ENCODE measurements around the gene FADD.

Gene FADD

GRCh38 chr11:70170596-70171210 is 32.4 kb upstream of the FADD start:
- H3K27me3 Mint-ChIP-seq, result peaks cover 4% of the 10 kb centered on the region
- no peaks in the 10 kb centered on the region for H3K9me3 Mint-ChIP-seq (ENCODE audit: low read depth)
- no peak overlapping the region for H3K4me3 Mint-ChIP-seq
- H3K36me3 Mint-ChIP-seq, result no peaks in the 10 kb centered on the region
- H3K4me1 Mint-ChIP-seq (ENCODE audit: low read depth), result no peaks in the 10 kb centered on the region
- H3K27ac Mint-ChIP-seq, result no peak overlapping the region

- Mint-ChIP-seq H3K27ac (no peak overlapping the region), H3K9me3 (ENCODE audit: low read depth) (no peaks in the 10 kb centered on the region), H3K4me1 (ENCODE audit: low read depth) (no peaks in the 10 kb centered on the region), H3K27me3 (peaks cover 4% of the 10 kb centered on the region), H3K4me3 (no peak overlapping the region), H3K36me3 (no peaks in the 10 kb centered on the region)
Measured at GRCh38 chr11:70173018-70173417, 30.1 kb upstream of the FADD start.

- no peaks in the 10 kb centered on the region for H3K9me3 Mint-ChIP-seq (ENCODE audit: low read depth)
- no peak overlapping the region for H3K4me3 Mint-ChIP-seq
- H3K27me3 Mint-ChIP-seq, result peaks cover 2% of the 10 kb centered on the region
- no peak overlapping the region for H3K27ac Mint-ChIP-seq
- H3K36me3 Mint-ChIP-seq, result no peaks in the 10 kb centered on the region
- H3K4me1 Mint-ChIP-seq (ENCODE audit: low read depth), result no peaks in the 10 kb centered on the region
Measured at GRCh38 chr11:70174547-70175235, 28.4 kb upstream of the FADD start.

GRCh38 chr11:70175236-70175698 is 27.8 kb upstream of the FADD start:
- peaks cover 1% of the 10 kb centered on the region for H3K27me3 Mint-ChIP-seq
- no peaks in the 10 kb centered on the region for H3K4me1 Mint-ChIP-seq (ENCODE audit: low read depth)

GRCh38 chr11:70176940-70177689 is 26.0 kb upstream of the FADD start:
- Mint-ChIP-seq H3K36me3 (no peaks in the 10 kb centered on the region), H3K4me3 (no peak overlapping the region), H3K9me3 (ENCODE audit: low read depth) (no peaks in the 10 kb centered on the region), H3K4me1 (ENCODE audit: low read depth) (no peaks in the 10 kb centered on the region), H3K27ac (no peak overlapping the region), H3K27me3 (no peaks in the 10 kb centered on the region)

More at GRCh38 chr11:70175236-70175698, 27.8 kb upstream of the FADD start:
- Mint-ChIP-seq H3K36me3 (no peaks in the 10 kb centered on the region), H3K9me3 (ENCODE audit: low read depth) (no peaks in the 10 kb centered on the region), H3K27ac (no peak overlapping the region), H3K4me3 (no peak overlapping the region)

- Mint-ChIP-seq H3K36me3 (no peaks in the 10 kb centered on the region), H3K4me3 (no peak overlapping the region), H3K27me3 (no peaks in the 10 kb centered on the region), H3K4me1 (ENCODE audit: low read depth) (no peaks in the 10 kb centered on the region), H3K9me3 (ENCODE audit: low read depth) (no peaks in the 10 kb centered on the region), H3K27ac (no peak overlapping the region)
Measured at GRCh38 chr11:70180906-70181305, 22.2 kb upstream of the FADD start.

GRCh38 chr11:70182266-70182665 is 20.8 kb upstream of the FADD start:
- Mint-ChIP-seq H3K4me3 (no peak overlapping the region), H3K27ac (no peak overlapping the region), H3K36me3 (no peaks in the 10 kb centered on the region), H3K9me3 (ENCODE audit: low read depth) (no peaks in the 10 kb centered on the region), H3K4me1 (ENCODE audit: low read depth) (no peaks in the 10 kb centered on the region), H3K27me3 (no peaks in the 10 kb centered on the region)

GRCh38 chr11:70183032-70183431 is 20.1 kb upstream of the FADD start:
- no peak overlapping the region for H3K4me3 Mint-ChIP-seq
- H3K27me3 Mint-ChIP-seq, result no peaks in the 10 kb centered on the region
- H3K27ac Mint-ChIP-seq, result no peak overlapping the region
- no peaks in the 10 kb centered on the region for H3K4me1 Mint-ChIP-seq (ENCODE audit: low read depth)
- no peaks in the 10 kb centered on the region for H3K36me3 Mint-ChIP-seq
- no peaks in the 10 kb centered on the region for H3K9me3 Mint-ChIP-seq (ENCODE audit: low read depth)

GRCh38 chr11:70183483-70184176 is 19.5 kb upstream of the FADD start:
- no peaks in the 10 kb centered on the region for H3K27me3 Mint-ChIP-seq
- H3K4me3 Mint-ChIP-seq, result no peak overlapping the region
- H3K36me3 Mint-ChIP-seq, result no peaks in the 10 kb centered on the region
- H3K27ac Mint-ChIP-seq, result no peak overlapping the region
- H3K9me3 Mint-ChIP-seq (ENCODE audit: low read depth), result no peaks in the 10 kb centered on the region
- H3K4me1 Mint-ChIP-seq (ENCODE audit: low read depth), result no peaks in the 10 kb centered on the region

GRCh38 chr11:70184396-70184795 is 18.7 kb upstream of the FADD start:
- Mint-ChIP-seq H3K4me3 (no peak overlapping the region), H3K27me3 (no peaks in the 10 kb centered on the region), H3K36me3 (no peaks in the 10 kb centered on the region), H3K9me3 (ENCODE audit: low read depth) (no peaks in the 10 kb centered on the region), H3K4me1 (ENCODE audit: low read depth) (no peaks in the 10 kb centered on the region), H3K27ac (no peak overlapping the region)

GRCh38 chr11:70185348-70186055 is 17.6 kb upstream of the FADD start:
- no peaks in the 10 kb centered on the region for H3K36me3 Mint-ChIP-seq
- no peaks in the 10 kb centered on the region for H3K27me3 Mint-ChIP-seq
- no peaks in the 10 kb centered on the region for H3K9me3 Mint-ChIP-seq (ENCODE audit: low read depth)
- no peaks in the 10 kb centered on the region for H3K4me1 Mint-ChIP-seq (ENCODE audit: low read depth)
- H3K4me3 Mint-ChIP-seq, result no peak overlapping the region
- H3K27ac Mint-ChIP-seq, result no peak overlapping the region

- Mint-ChIP-seq H3K36me3 (no peaks in the 10 kb centered on the region), H3K4me1 (ENCODE audit: low read depth) (no peaks in the 10 kb centered on the region), H3K4me3 (no peak overlapping the region), H3K27me3 (no peaks in the 10 kb centered on the region), H3K27ac (no peak overlapping the region), H3K9me3 (ENCODE audit: low read depth) (no peaks in the 10 kb centered on the region)
Measured at GRCh38 chr11:70186420-70186819, 16.7 kb upstream of the FADD start.

GRCh38 chr11:70186936-70187335 is 16.2 kb upstream of the FADD start:
- H3K27ac Mint-ChIP-seq, result no peak overlapping the region
- no peaks in the 10 kb centered on the region for H3K36me3 Mint-ChIP-seq
- no peaks in the 10 kb centered on the region for H3K27me3 Mint-ChIP-seq
- H3K4me3 Mint-ChIP-seq, result no peak overlapping the region
- no peaks in the 10 kb centered on the region for H3K9me3 Mint-ChIP-seq (ENCODE audit: low read depth)
- H3K4me1 Mint-ChIP-seq (ENCODE audit: low read depth), result no peaks in the 10 kb centered on the region

- no peaks in the 10 kb centered on the region for H3K36me3 Mint-ChIP-seq
Measured at GRCh38 chr11:70187771-70188170, 15.3 kb upstream of the FADD start.

More at GRCh38 chr11:70187771-70188170, 15.3 kb upstream of the FADD start:
- Mint-ChIP-seq H3K27me3 (peaks cover 4% of the 10 kb centered on the region), H3K27ac (no peak overlapping the region), H3K4me1 (ENCODE audit: low read depth) (no peaks in the 10 kb centered on the region), H3K4me3 (no peak overlapping the region), H3K9me3 (ENCODE audit: low read depth) (no peaks in the 10 kb centered on the region)

All from activated naive CD8-positive, alpha-beta T cell (primary cell).